K562 (cell line): ENCODE data around the gene RTL10. TPM values are rescaled to one million over a fixed set of nuclear protein-coding genes. Genes with fewer than 3 reads are reported as not detected.

Source experiments
- ATAC-seq: fragments of 200-7000 bp; cut with Tn5 transposase; 3 replicates; pipeline ENCODE4 v1.9.1; 2020; ENCODE audit warnings: moderate library complexity
- BruUV-seq: library from RNA; stranded (reverse); fragments of 400-500 nt; replicated peaks from 2 replicates; lab custom pipeline; 2021; lab: Mats Ljungman, UMichigan
- CTCF ChIA-PET: fragments of 300-600 bp; formaldehyde crosslinking; extraction: SDS; loops from one replicate; lab custom pipeline; 2021; ENCODE audit warnings: low intra/inter-chr PET ratio; lab: Yijun Ruan, JAX
- POLR2A ChIA-PET: fragments of 300-600, 350-650 bp; sonication (Branson Sonifier 250); formaldehyde crosslinking; extraction: SDS; loops from one replicate; lab custom pipeline; 2021; ENCODE audit warnings: antibody characterized with exemption, inconsistent platforms; lab: Yijun Ruan, JAX
- DNase-seq, 4 experiments: peaks; one replicate each; pipeline versions ENCODE4 v3.0.0 to v3.0.0-alpha.2; 2011 to 2018; ENCODE audit warnings: low spot score in 3 of 4, mixed read lengths in 3 of 4; ENCODE audit errors: extremely low read depth in 1 of 4
- FAIRE-seq: peaks from 2 replicates; lab custom pipeline; 2011; peaks lifted over from hg19 to GRCh38; lab: Jason Lieb, UNC
- H2AFZ ChIP-seq: 2 replicates; pipeline ENCODE4 v1.6.0; 2011; ENCODE audit warnings: low read depth, low read length, control low read depth, inconsistent platforms
- H3K27ac ChIP-seq: fragments of 200-600 bp; 3 replicates; pipeline ENCODE4 v1.8.0; 2011; ENCODE audit warnings: low read depth, mild to moderate bottlenecking, control low read depth, inconsistent platforms, low read length, moderate library complexity, mixed read lengths; ENCODE audit errors: extremely low read depth
- H3K27me3 ChIP-seq, 2 experiments: fragments of 300-600 bp in 1 of 2; 2 replicates in 1 of 2; 3 replicates in 1 of 2; pipeline versions ENCODE4 v1.6.0 to v1.8.0; 2011; ENCODE audit warnings: inconsistent platforms in 2 of 2, low read length in 2 of 2, mild to moderate bottlenecking in 1 of 2, mixed read lengths in 1 of 2, moderate library complexity in 1 of 2; ENCODE audit not compliant: control insufficient read depth in 2 of 2, insufficient read depth in 2 of 2
- H3K36me3 ChIP-seq: fragments of 300-600 bp; 3 replicates; pipeline ENCODE4 v1.8.0; 2011; ENCODE audit warnings: mild to moderate bottlenecking, low read length, inconsistent platforms; ENCODE audit not compliant: control insufficient read depth, insufficient read depth
- H3K4me1 ChIP-seq, 2 experiments: fragments of 200-600 bp in 1 of 2; replicated peaks in 1 of 2; 2 replicates in 1 of 2; 3 replicates in 1 of 2; pipeline versions ENCODE4 v1.5.1 to v1.8.0; 2011; ENCODE audit warnings: inconsistent platforms in 2 of 2, low read length in 2 of 2, mild to moderate bottlenecking in 1 of 2, mixed read lengths in 1 of 2, moderate library complexity in 1 of 2; ENCODE audit not compliant: control insufficient read depth in 2 of 2, insufficient read depth in 2 of 2
- H3K4me2 ChIP-seq: 2 replicates; pipeline ENCODE4 v1.6.1; 2011; ENCODE audit warnings: low read length, control low read depth, inconsistent platforms, mixed read lengths; ENCODE audit not compliant: insufficient read depth
- H3K4me3 ChIP-seq: fragments of 200-600 bp; sonication (generic), shearing (Covaris generic); 2 replicates; pipeline ENCODE4 v1.5.1; 2016; ENCODE audit warnings: control low read depth, inconsistent platforms
- H3K79me2 ChIP-seq: fragments of 200-600 bp; 3 replicates; pipeline ENCODE4 v1.8.0; 2011; ENCODE audit warnings: low read length, inconsistent platforms; ENCODE audit not compliant: control insufficient read depth, insufficient read depth
- H3K9ac ChIP-seq, 2 experiments: 2 replicates each; pipeline versions ENCODE4 v1.6.0 to v1.6.1; 2011; ENCODE audit warnings: low read depth in 2 of 2, low read length in 2 of 2, control low read depth in 1 of 2, inconsistent platforms in 1 of 2, mild to moderate bottlenecking in 1 of 2, mixed read lengths in 1 of 2; ENCODE audit not compliant: insufficient read depth in 1 of 2
- H3K9me1 ChIP-seq: one replicate; pipeline ENCODE4 v1.6.0; 2011; ENCODE audit warnings: inconsistent platforms, mild to moderate bottlenecking, low read length, moderate library complexity; ENCODE audit not compliant: control insufficient read depth, insufficient read depth
- H3K9me3 ChIP-seq: replicated peaks from 2 replicates; pipeline ENCODE4 v1.5.1; 2011; ENCODE audit warnings: low read depth, low read length, inconsistent platforms; ENCODE audit not compliant: control insufficient read depth, insufficient read depth
- H4K20me1 ChIP-seq: replicated peaks from 2 replicates; pipeline ENCODE4 v1.6.1; 2011; ENCODE audit warnings: low read length, inconsistent platforms, mixed read lengths; ENCODE audit not compliant: control insufficient read depth, insufficient read depth
- ARID3A ChIP-seq: IDR thresholded peaks from 2 replicates; pipeline ENCODE4 v1.6.1; 2012; ENCODE audit warnings: low read depth, low read length, improper control_type of control experiment, borderline replicate concordance
- ESRRA ChIP-seq: fragments of 450-650 bp; IDR thresholded peaks from 2 replicates; pipeline ENCODE4 v1.6.1; 2014; ENCODE audit warnings: low read depth, mild to moderate bottlenecking, moderate library complexity, borderline replicate concordance
- GMEB1 ChIP-seq: fragments of 250-450 bp; sonication (Bioruptor Pico); IDR thresholded peaks from 2 replicates; pipeline ENCODE4 v1.4.0; 2020; ENCODE audit warnings: mild to moderate bottlenecking
- HMGN3 ChIP-seq: IDR thresholded peaks from 2 replicates; pipeline ENCODE4 v1.6.1; 2011; ENCODE audit warnings: borderline replicate concordance, low read depth, mild to moderate bottlenecking, mixed read lengths, low read length; ENCODE audit not compliant: insufficient read length; ENCODE audit errors: extremely low read depth
- JUND ChIP-seq, 2 experiments: IDR thresholded peaks; 2 replicates in 1 of 2; 3 replicates in 1 of 2; pipeline ENCODE4 v1.6.1; 2011; ENCODE audit warnings: borderline replicate concordance in 2 of 2, low read depth in 2 of 2, low read length in 2 of 2, improper control_type of control experiment in 1 of 2, missing biosample characterization in 1 of 2, missing genetic modification characterization in 1 of 2, missing genetic modification reagents in 1 of 2
- KDM2B ChIP-seq: fragments of 250-450 bp; sonication (Bioruptor Pico); IDR thresholded peaks from 2 replicates; pipeline ENCODE4 v1.8.0; 2021; ENCODE audit warnings: mild to moderate bottlenecking, moderate library complexity
- MLX ChIP-seq, 2 experiments: fragments of 450-650 bp in 1 of 2; sonication (generic) in 1 of 2; formaldehyde crosslinking; conservative IDR thresholded peaks; 2 replicates each; pipeline versions ENCODE4 v1.4.0 to v1.8.1; 2020 to 2022; ENCODE audit warnings: mild to moderate bottlenecking in 1 of 2, missing genetic modification reagents in 1 of 2
- NR2C2 ChIP-seq, 2 experiments: fragments of 200-800 bp in 1 of 2; sonication (Bioruptor generic) in 1 of 2; sonication (generic) in 1 of 2; formaldehyde crosslinking in 1 of 2; IDR thresholded peaks; 2 replicates each; pipeline versions ENCODE4 v1.6.1 to v1.8.0; 2016 to 2022; ENCODE audit warnings: mild to moderate bottlenecking in 1 of 2, missing compliant biosample characterization in 1 of 2, missing genetic modification characterization in 1 of 2, missing genetic modification reagents in 1 of 2
- SPI1 ChIP-seq: IDR thresholded peaks from 2 replicates; pipeline ENCODE4 v1.6.1; 2011; ENCODE audit warnings: low read depth, low read length, control low read depth, borderline replicate concordance
- TAF7 ChIP-seq: fragments of 450-650 bp; IDR thresholded peaks from 2 replicates; pipeline ENCODE4 v1.6.1; 2016; ENCODE audit warnings: missing genetic modification characterization, missing compliant biosample characterization
- ZNF655 ChIP-seq: fragments of 250-450 bp; sonication (Bioruptor Pico); IDR thresholded peaks from 2 replicates; pipeline ENCODE4 v1.5.0; 2021
- whole genome bisulfite sequencing: fragments of 100-300 bp; shearing (Covaris generic); methylation state at CpG from one replicate; pipeline ENCODE4 v1.1.6; 2016; ENCODE audit warnings: low coverage, mixed read lengths; ENCODE audit not compliant: insufficient coverage; ENCODE audit errors: missing lambda C conversion rate; 5-methylcytosine and 5-hydroxymethylcytosine counted together
- in situ Hi-C: fragments of 300-500 bp; cut with MboI; formaldehyde crosslinking; loops from 4 replicates; pipeline ENCODE4 v1.15.0; 2018; ENCODE audit warnings: inconsistent platforms, mixed read lengths
- intact Hi-C: fragments of 100-400 bp; cut with micrococcal nuclease; formaldehyde crosslinking; loops from 2 replicates; pipeline ENCODE4 v1.14.2; 2022
- polyA plus RNA-seq, 8 experiments: library from polyadenylated mRNA; depleted of rRNA in 4 of 8; stranded (reverse) in 5 of 8; unstranded in 3 of 8; fragments of >200 nt; fragmentation: Nextera tagmentation in 2 of 8; fragmentation: Illumina TruSeq in 1 of 8; extraction: Ambion mirVana in 2 of 8; extraction: Trizol in 1 of 8; gene quantifications; 2 replicates each; pipeline versions ENCODE4 v1.2.1 to v1.2.3, GENCODE V29; 2011 to 2014; ENCODE audit warnings: inconsistent platforms in 1 of 8, missing spikeins in 1 of 8
- total RNA-seq, 7 experiments: library from RNA; depleted of rRNA in 6 of 7; stranded (reverse); fragments of >200 nt in 6 of 7; fragmentation: Illumina TruSeq in 2 of 7; extraction: Trizol in 2 of 7; gene quantifications; 2 replicates each; pipeline versions ENCODE4 v1.2.1 to v1.2.3, GENCODE V29; 2011 to 2021; ENCODE audit warnings: low replicate concordance in 1 of 7

The RTL10 gene
- total and polyA plus RNA-seq, 9 of the 15 experiments (the other 6 are each of a cell fraction or from before 2014, with no cell fraction given): 19.8 to 75.5 (median 32.5) TPM

- TF ChIP-seq ESRRA: peak; percentile 42; the same call in 1 of the 2 replicates
Observed at GRCh38 chr22:19887256-19887985, 32.7 kb upstream of the RTL10 start (continued).

GRCh38 chr22:19886605-19887255 is 32.1 kb upstream of the RTL10 start:
- FAIRE-seq: no peak
- no peak for DNase-seq
- Histone ChIP-seq H3K9me1 (peaks cover 10% of the 10 kb centered on the region), H3K36me3 (no peaks in the 10 kb centered on the region), H2AFZ (no peak overlapping the region), H3K4me2 (no peak overlapping the region), H3K27ac (no peak overlapping the region), H3K79me2 (no peaks in the 10 kb centered on the region), H3K4me1 (peaks cover 10 to 68% of the 10 kb centered on the region in 2 experiments), H3K9me3 (no peaks in the 10 kb centered on the region), H4K20me1 (peaks cover 38% of the 10 kb centered on the region), H3K9ac (peak overlapping the region in 1 of 2 experiments; percentile 65; a peak in 2 of 4 replicates), H3K4me3 (no peak overlapping the region), H3K27me3 (no peaks in the 10 kb centered on the region)
- in situ Hi-C loops: no loop called here
- no peak for ATAC-seq
- CTCF ChIA-PET: no interaction called here
- POLR2A ChIA-PET: interaction anchor here (0.5 to 11.1 kb wide), 19 partner anchors 9 to 1050 kb away, joined by 3 to 141 read pairs (median 3); no protein-coding TSS in a partner anchor
- intact Hi-C loops: no loop called here
- WGBS: 63% methylated on average over 12 of the region's 12 CpGs
- no TSS peak for BruUV-seq
- TF ChIP-seq ZNF655 (CRISPR knock-in tag) (no peak), KDM2B (CRISPR knock-in tag) (no peak), TAF7 (tag) (no peak), NR2C2 (CRISPR knock-in tag; IDR thresholded peaks at IDR 0.05) (no peak), NR2C2 (tag; IDR thresholded peaks at IDR 0.05) (no peak), HMGN3 (no peak), GMEB1 (CRISPR knock-in tag) (no peak), MLX (CRISPR knock-in tag; conservative IDR thresholded peaks at IDR 0.05) (0 out of 4 replicates have a peak, but pooled peaks of 1 of the 2 experiments have one; percentile 28), JUND (IDR thresholded peaks at IDR 0.05; ENCODE audit: borderline replicate concordance, low read depth, low read length) (no peak), JUND (tag; IDR thresholded peaks at IDR 0.05; ENCODE audit: borderline replicate concordance, low read depth, low read length) (peak; percentile 9; the same call in 1 of the 3 replicates), ARID3A (no peak), SPI1 (peak; percentile 50; the same call in 1 of the 2 replicates)
